Mucosa of rectum (tissue), 2 donors: Measurements from ENCODE around the gene ASXL2.

Source experiments
- H3K27ac ChIP-seq, 2 donors: one replicate each; pipeline ENCODE4 v1.7.0; 2013; ENCODE audit warnings: inconsistent platforms in 2 of 2, low read depth in 2 of 2, low read length in 2 of 2
- H3K27me3 ChIP-seq, 2 donors: one replicate each; pipeline ENCODE4 v1.7.0; 2013; ENCODE audit warnings: low read length in 2 of 2; ENCODE audit not compliant: control insufficient read depth in 2 of 2, insufficient read depth in 2 of 2
- H3K36me3 ChIP-seq, 2 donors: one replicate each; pipeline ENCODE4 v1.7.0; 2013; ENCODE audit warnings: low read length in 2 of 2; ENCODE audit not compliant: control insufficient read depth in 2 of 2, insufficient read depth in 2 of 2
- H3K4me1 ChIP-seq, 2 donors: one replicate each; pipeline ENCODE4 v1.7.0; 2013; ENCODE audit warnings: low read length in 2 of 2, mild to moderate bottlenecking in 1 of 2; ENCODE audit not compliant: control insufficient read depth in 2 of 2, insufficient read depth in 2 of 2
- H3K4me3 ChIP-seq, 2 donors: one replicate each; pipeline ENCODE4 v1.7.0; 2013; ENCODE audit warnings: low read length in 2 of 2
- H3K9ac ChIP-seq, 2 donors: one replicate each; pipeline ENCODE4 v1.7.0; 2013; ENCODE audit warnings: low read length in 2 of 2, low read depth in 1 of 2, mild to moderate bottlenecking in 1 of 2
- H3K9me3 ChIP-seq, 2 donors: one replicate each; pipeline ENCODE4 v1.7.0; 2013; ENCODE audit warnings: low read length in 2 of 2; ENCODE audit not compliant: control insufficient read depth in 2 of 2
- donor health status: healthy.
- donor health status: Normal muscosa, but diverticular disease.

The ASXL2 gene

GRCh38 chr2:25894135-25894830, 16.0 kb upstream of the ASXL2 start:
- no peak overlapping the region for H3K4me3 ChIP-seq
- no peak overlapping the region for H3K27ac ChIP-seq

GRCh38 chr2:25891672-25892071, 13.4 kb upstream of the ASXL2 start:
- H3K9me3 ChIP-seq, result no peaks in the 10 kb centered on the region
- no peak overlapping the region for H3K9ac ChIP-seq
- H3K27ac ChIP-seq, result no peak overlapping the region
- no peak overlapping the region for H3K4me3 ChIP-seq
- H3K4me1 ChIP-seq, result peaks cover 0 to 3% of the 10 kb centered on the region in 2 donors
- H3K27me3 ChIP-seq, result no peaks in the 10 kb centered on the region
- H3K36me3 ChIP-seq, result no peaks in the 10 kb centered on the region

More at GRCh38 chr2:25894135-25894830, 16.0 kb upstream of the ASXL2 start:
- Histone ChIP-seq H3K36me3 (no peaks in the 10 kb centered on the region), H3K9me3 (no peaks in the 10 kb centered on the region), H3K4me1 (peaks cover 0 to 3% of the 10 kb centered on the region in 2 donors), H3K9ac (no peak overlapping the region), H3K27me3 (no peaks in the 10 kb centered on the region)

DNA sequence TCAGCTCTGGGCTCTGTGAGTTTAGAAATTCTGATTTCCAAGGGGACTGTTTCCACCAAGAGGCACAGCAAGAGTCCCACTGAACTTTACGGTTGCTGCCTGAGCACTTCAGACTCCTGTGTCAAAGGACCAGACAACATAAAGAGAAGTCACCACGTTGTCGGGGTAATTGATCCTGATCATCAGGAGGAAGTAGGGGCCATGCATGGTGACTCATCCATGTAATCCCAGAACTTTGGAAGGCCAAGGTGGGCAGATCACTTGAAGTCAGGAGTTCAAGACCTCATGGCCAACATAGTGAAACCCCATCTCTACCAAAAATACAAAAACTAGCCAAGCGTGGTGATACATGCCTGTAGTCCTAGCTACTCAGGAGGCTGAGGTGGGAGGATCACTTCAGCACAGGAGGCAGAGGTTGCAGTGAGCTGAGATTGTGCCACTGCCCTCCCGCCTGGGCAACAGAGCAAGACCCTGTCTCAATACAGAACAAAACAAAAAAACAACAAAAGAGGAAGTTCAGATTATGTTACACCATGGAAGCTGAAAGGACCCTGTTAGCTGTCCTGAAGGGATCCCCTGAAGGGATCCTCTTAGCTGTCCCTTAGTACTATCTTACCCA, 9.4 kb upstream of the ASXL2 start:
- no peak overlapping the region for H3K4me3 ChIP-seq
- H3K27me3 ChIP-seq, result peaks cover 0 to 2% of the 10 kb centered on the region in 2 donors
- no peaks in the 10 kb centered on the region for H3K9me3 ChIP-seq
- no peak overlapping the region for H3K27ac ChIP-seq
- no peaks in the 10 kb centered on the region for H3K4me1 ChIP-seq
- H3K9ac ChIP-seq, result no peak overlapping the region
- H3K36me3 ChIP-seq, result no peaks in the 10 kb centered on the region

GRCh38 chr2:25885933-25886332, 7.6 kb upstream of the ASXL2 start:
- no peaks in the 10 kb centered on the region for H3K36me3 ChIP-seq
- H3K4me3 ChIP-seq, result no peak overlapping the region
- no peaks in the 10 kb centered on the region for H3K9me3 ChIP-seq
- no peak overlapping the region for H3K27ac ChIP-seq
- no peaks in the 10 kb centered on the region for H3K4me1 ChIP-seq
- no peak overlapping the region for H3K9ac ChIP-seq
- peaks cover 0 to 2% of the 10 kb centered on the region in 2 donors for H3K27me3 ChIP-seq

DNA sequence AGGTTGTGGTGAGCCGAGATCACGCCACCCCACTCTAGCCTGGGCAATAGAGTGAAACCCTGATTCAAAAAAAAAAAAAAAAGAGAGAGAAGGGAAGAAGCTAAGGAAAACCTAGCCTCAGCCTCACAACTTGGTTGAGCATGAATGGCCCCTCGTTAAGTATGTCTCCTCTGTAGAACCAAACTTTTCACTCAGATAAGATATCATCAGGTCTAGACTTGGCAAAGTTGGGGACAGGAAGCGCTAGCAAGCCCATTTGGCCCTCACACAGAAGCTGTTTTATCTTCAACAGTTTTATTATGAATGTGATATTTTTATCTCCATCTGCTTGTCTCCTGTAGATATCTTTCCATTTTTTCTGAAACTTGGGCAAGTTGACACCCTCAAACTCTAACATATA, 3.5 kb upstream of the ASXL2 start:
- Histone ChIP-seq H3K36me3 (no peaks in the 10 kb centered on the region), H3K9ac (no peak overlapping the region), H3K9me3 (no peaks in the 10 kb centered on the region), H3K4me1 (peaks cover 3 to 11% of the 10 kb centered on the region in 2 donors), H3K27me3 (peaks cover 0 to 2% of the 10 kb centered on the region in 2 donors), H3K27ac (no peak overlapping the region), H3K4me3 (no peak overlapping the region)

DNA sequence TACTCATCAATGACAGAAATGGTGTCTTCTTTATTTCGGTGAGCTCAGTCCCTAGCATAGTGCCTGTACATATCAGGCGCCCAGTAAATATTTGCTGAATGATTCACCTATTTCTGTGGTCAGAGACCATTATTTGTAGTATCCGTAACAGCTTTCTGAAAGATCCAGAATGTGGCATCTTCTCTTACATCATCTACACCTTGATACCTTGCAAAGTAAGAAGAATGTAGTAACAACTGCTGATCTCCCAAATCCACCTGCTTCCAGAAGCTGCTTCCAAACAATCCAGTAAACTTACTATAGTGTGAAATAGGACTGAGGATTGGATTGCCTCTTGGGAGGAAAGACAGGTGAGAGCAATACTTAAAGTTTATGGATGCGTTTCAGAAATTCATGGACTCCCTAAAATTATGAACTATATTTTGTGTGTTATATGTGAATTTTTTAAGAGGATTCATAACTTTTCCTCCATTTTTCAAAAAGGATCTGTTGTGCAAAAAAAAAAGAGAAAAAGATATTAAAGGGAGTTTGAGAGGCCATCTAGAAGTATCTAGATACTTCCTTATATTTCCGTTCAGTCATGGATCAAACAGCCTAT, 945 bp upstream of the ASXL2 start:
- Histone ChIP-seq H3K27ac (peak overlapping the region; percentile 78 to 98), H3K36me3 (peaks cover 0 to 3% of the 10 kb centered on the region in 2 donors), H3K4me3 (peak overlapping the region; percentile 87 to 98), H3K9me3 (no peaks in the 10 kb centered on the region), H3K9ac (peak overlapping the region; percentile 84 to 97), H3K27me3 (no peaks in the 10 kb centered on the region), H3K4me1 (peaks cover 7 to 14% of the 10 kb centered on the region in 2 donors)

GRCh38 chr2:25877431-25878360, 591 bp downstream of the ASXL2 start:
- peak overlapping the region; percentile 95 to 98 for H3K27ac ChIP-seq
- no peaks in the 10 kb centered on the region for H3K27me3 ChIP-seq
- H3K4me3 ChIP-seq, result peak overlapping the region; percentile 88 to 98
- peaks cover 7 to 14% of the 10 kb centered on the region in 2 donors for H3K4me1 ChIP-seq
- peaks cover 0 to 8% of the 10 kb centered on the region in 2 donors for H3K36me3 ChIP-seq
- no peaks in the 10 kb centered on the region for H3K9me3 ChIP-seq
- peak overlapping the region; percentile 92 to 97 for H3K9ac ChIP-seq

DNA sequence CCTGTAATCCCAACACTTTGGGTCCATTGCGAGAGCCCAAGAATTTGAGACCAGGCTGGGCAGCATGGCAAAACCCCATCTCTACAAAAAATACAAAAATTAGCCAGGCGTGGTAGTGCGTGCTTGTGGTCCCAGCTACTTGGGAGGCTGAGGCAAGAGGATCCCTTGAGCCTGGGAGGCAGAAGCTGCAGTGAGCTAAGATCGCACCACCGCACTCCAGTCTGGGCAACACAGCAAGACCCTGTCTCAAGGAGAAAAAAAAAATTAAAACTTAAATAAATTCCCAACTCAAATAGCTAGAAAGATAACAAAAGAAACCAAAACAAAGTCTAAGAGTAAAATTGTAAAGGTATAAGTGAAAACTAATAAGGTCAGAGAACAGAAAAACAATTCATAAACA, 6.2 kb downstream of the ASXL2 start:
- Histone ChIP-seq H3K4me3 (no peak overlapping the region), H3K27me3 (no peaks in the 10 kb centered on the region), H3K9me3 (no peaks in the 10 kb centered on the region), H3K36me3 (peaks cover 4 to 13% of the 10 kb centered on the region in 2 donors), H3K4me1 (peaks cover 4 to 6% of the 10 kb centered on the region in 2 donors), H3K9ac (no peak overlapping the region), H3K27ac (no peak overlapping the region)

- Histone ChIP-seq H3K4me3 (no peak overlapping the region), H3K4me1 (no peaks in the 10 kb centered on the region), H3K27ac (no peak overlapping the region), H3K36me3 (peaks cover 4 to 5% of the 10 kb centered on the region in 2 donors), H3K9me3 (no peaks in the 10 kb centered on the region), H3K9ac (no peak overlapping the region), H3K27me3 (no peaks in the 10 kb centered on the region)
These were observed 10.8 kb downstream of the ASXL2 start for GRCh38 chr2:25867396-25868003.
